Calu3 (cell line): Measurements from ENCODE around the gene NAA11. TPM values are rescaled to one million over a fixed set of nuclear protein-coding genes. Genes with fewer than 3 reads are reported as not detected.

Experiments used
- BruUV-seq: library from RNA; stranded (reverse); fragments of 400-500 nt; replicated peaks from 2 replicates; lab custom pipeline; 2021; lab: Mats Ljungman, UMichigan
- CTCF ChIA-PET: fragments of 300-600 bp; sonication (Branson Sonifier 250); formaldehyde crosslinking; loops from one replicate; lab custom pipeline; 2022; ENCODE audit warnings: antibody characterized with exemption; lab: Charles Lee
- DNase-seq: peaks from one replicate; pipeline ENCODE4 v3.0.0; 2022
- H3K27ac Mint-ChIP-seq: one replicate; pipeline ENCODE4 v1.8.0; 2022; ENCODE audit warnings: mixed read lengths; ENCODE audit not compliant: unreplicated experiment
- H3K27me3 Mint-ChIP-seq: one replicate; pipeline ENCODE4 v1.8.0; 2022; ENCODE audit warnings: mixed read lengths; ENCODE audit not compliant: unreplicated experiment
- H3K36me3 Mint-ChIP-seq: one replicate; pipeline ENCODE4 v1.8.0; 2022; ENCODE audit warnings: mild to moderate bottlenecking, moderate library complexity, mixed read lengths; ENCODE audit not compliant: insufficient read depth, unreplicated experiment
- H3K4me1 Mint-ChIP-seq: one replicate; pipeline ENCODE4 v1.8.0; 2022; ENCODE audit warnings: mild to moderate bottlenecking, low read depth, mixed read lengths; ENCODE audit not compliant: unreplicated experiment
- H3K4me3 Mint-ChIP-seq: one replicate; pipeline ENCODE4 v1.8.0; 2022; ENCODE audit warnings: mild to moderate bottlenecking, low read depth, moderate library complexity, mixed read lengths; ENCODE audit not compliant: unreplicated experiment
- H3K9me3 Mint-ChIP-seq: one replicate; pipeline ENCODE4 v1.8.0; 2022; ENCODE audit warnings: low read depth, mixed read lengths; ENCODE audit not compliant: unreplicated experiment
- intact Hi-C: fragments of 100-400 bp; cut with micrococcal nuclease; formaldehyde crosslinking; loops from one replicate; pipeline ENCODE4 v1.10.0; 2022; ENCODE audit not compliant: unreplicated experiment
- total RNA-seq: library from RNA; stranded (reverse); gene quantifications from 2 replicates; pipeline ENCODE4 v1.2.3, GENCODE V29; 2022
- TF ChIP-seq, protein P1 (sequence below): fragments of 200-600 bp; IDR thresholded peaks from one replicate; pipeline ENCODE4 v1.8.0; 2022; ENCODE audit warnings: antibody characterized with exemption; ENCODE audit not compliant: unreplicated experiment

NAA11 gene
- total RNA-seq, 1 experiment from 2014 or later, result not detected

GRCh38 chr4:79357365-79357764 lies 31.5 kb upstream of the NAA11 start:
- no TSS peak for BruUV-seq
- CTCF ChIA-PET, result no interaction called here
- Mint-ChIP-seq H3K27ac (no peak overlapping the region), H3K4me3 (no peak overlapping the region), H3K9me3 (no peaks in the 10 kb centered on the region), H3K36me3 (no peaks in the 10 kb centered on the region), H3K27me3 (no peaks in the 10 kb centered on the region), H3K4me1 (no peaks in the 10 kb centered on the region)
- DNase-seq, result no peak
- intact Hi-C loops, result no loop called here
- TF ChIP-seq, protein P1, sequence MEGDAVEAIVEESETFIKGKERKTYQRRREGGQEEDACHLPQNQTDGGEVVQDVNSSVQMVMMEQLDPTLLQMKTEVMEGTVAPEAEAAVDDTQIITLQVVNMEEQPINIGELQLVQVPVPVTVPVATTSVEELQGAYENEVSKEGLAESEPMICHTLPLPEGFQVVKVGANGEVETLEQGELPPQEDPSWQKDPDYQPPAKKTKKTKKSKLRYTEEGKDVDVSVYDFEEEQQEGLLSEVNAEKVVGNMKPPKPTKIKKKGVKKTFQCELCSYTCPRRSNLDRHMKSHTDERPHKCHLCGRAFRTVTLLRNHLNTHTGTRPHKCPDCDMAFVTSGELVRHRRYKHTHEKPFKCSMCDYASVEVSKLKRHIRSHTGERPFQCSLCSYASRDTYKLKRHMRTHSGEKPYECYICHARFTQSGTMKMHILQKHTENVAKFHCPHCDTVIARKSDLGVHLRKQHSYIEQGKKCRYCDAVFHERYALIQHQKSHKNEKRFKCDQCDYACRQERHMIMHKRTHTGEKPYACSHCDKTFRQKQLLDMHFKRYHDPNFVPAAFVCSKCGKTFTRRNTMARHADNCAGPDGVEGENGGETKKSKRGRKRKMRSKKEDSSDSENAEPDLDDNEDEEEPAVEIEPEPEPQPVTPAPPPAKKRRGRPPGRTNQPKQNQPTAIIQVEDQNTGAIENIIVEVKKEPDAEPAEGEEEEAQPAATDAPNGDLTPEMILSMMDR, result no peak

- DNase-seq, result no peak
- TF ChIP-seq, protein P1, result no peak
- Mint-ChIP-seq H3K4me1 (no peaks in the 10 kb centered on the region), H3K4me3 (no peak overlapping the region), H3K27me3 (no peaks in the 10 kb centered on the region), H3K9me3 (peaks cover 3% of the 10 kb centered on the region), H3K36me3 (no peaks in the 10 kb centered on the region), H3K27ac (no peak overlapping the region)
- CTCF ChIA-PET, result no interaction called here
- BruUV-seq, result no TSS peak
- intact Hi-C loops, result no loop called here
These were observed 27.2 kb upstream of the NAA11 start for GRCh38 chr4:79353075-79353474.

- Mint-ChIP-seq H3K36me3 (no peaks in the 10 kb centered on the region), H3K4me3 (no peak overlapping the region), H3K27ac (no peak overlapping the region), H3K4me1 (no peaks in the 10 kb centered on the region), H3K9me3 (peaks cover 5% of the 10 kb centered on the region), H3K27me3 (no peaks in the 10 kb centered on the region)
- BruUV-seq, result no TSS peak
- TF ChIP-seq, protein P1, result no peak
- no peak for DNase-seq
- intact Hi-C loops, result no loop called here
- CTCF ChIA-PET, result no interaction called here
These were observed 22.5 kb upstream of the NAA11 start for GRCh38 chr4:79348405-79348804.

- Mint-ChIP-seq H3K9me3 (peaks cover 9% of the 10 kb centered on the region), H3K27me3 (no peaks in the 10 kb centered on the region), H3K4me3 (no peak overlapping the region), H3K27ac (no peak overlapping the region), H3K4me1 (no peaks in the 10 kb centered on the region), H3K36me3 (no peaks in the 10 kb centered on the region)
- intact Hi-C loops, result no loop called here
- no peak for DNase-seq
- TF ChIP-seq, protein P1, result no peak
- no TSS peak for BruUV-seq
- CTCF ChIA-PET, result no interaction called here
These were observed 16.2 kb upstream of the NAA11 start for GRCh38 chr4:79341893-79342653.
